Motor neuron (in vitro differentiated cells): ENCODE measurements around the gene RMND5A. TPM values are rescaled to one million over a fixed set of nuclear protein-coding genes. Genes with fewer than 3 reads are reported as not detected.
A peak's percentile ranks its signal among the peaks of the same experiment; 100 is the strongest.
"Not testable (repeated sequence)": the region's sequence is repeated elsewhere in the genome, so short reads cannot be mapped to it uniquely, and the experiment has no call there.

ENCODE experiments used
- ATAC-seq, 8 experiments: fragments of 200-7000 bp; cut with Tn5 transposase; replicated peaks in 6 of 8; 2 replicates each; pipeline ENCODE4 v1.8.0; 2021; ENCODE audit warnings: mild to moderate bottlenecking in 8 of 8, moderate library complexity in 8 of 8
- H3K27ac ChIP-seq, 2 donors: fragments of 250-450 bp; sonication (Bioruptor Pico); 2 replicates each; pipeline ENCODE4 v1.9.0; 2021; ENCODE audit warnings: antibody characterized with exemption in 2 of 2, mild to moderate bottlenecking in 2 of 2, moderate library complexity in 1 of 2
- H3K4me1 ChIP-seq, 2 donors: fragments of 250-450 bp; sonication (Bioruptor Pico); replicated peaks in 1 of 2; 2 replicates each; pipeline ENCODE4 v1.6.1; 2021; ENCODE audit warnings: antibody characterized with exemption in 2 of 2, mild to moderate bottlenecking in 2 of 2, moderate library complexity in 1 of 2
- H3K4me3 ChIP-seq, 5 donors: fragments of 250-450 bp; sonication (Bioruptor Pico); 2 replicates each; pipeline ENCODE4 v1.9.0; 2021; ENCODE audit warnings: antibody characterized with exemption in 5 of 5, mild to moderate bottlenecking in 5 of 5, moderate library complexity in 4 of 5
- WGBS, 10 experiments: fragments of 450-650 bp; shearing (Covaris generic); methylation state at CpG; one replicate each; pipeline ENCODE4 v1.0.0; 2022; 5-methylcytosine and 5-hydroxymethylcytosine counted together
- in situ Hi-C, 9 experiments: fragments of 400-800 bp; cut with MboI; loops; one replicate each; pipeline ENCODE4 v1.15.0; 2021; ENCODE audit warnings: low sequenced_read_pairs in 9 of 9, low pct_unique_long_range_greater_than_20kb in 2 of 9; ENCODE audit not compliant: unreplicated experiment in 9 of 9
- total RNA-seq, 8 experiments: library from RNA; unstranded; fragments of 300-600 nt; gene quantifications; 2 replicates each; pipeline versions ENCODE4 v1.2.3 to v1.2.4, GENCODE V29; 2022

The RMND5A gene, protein sequence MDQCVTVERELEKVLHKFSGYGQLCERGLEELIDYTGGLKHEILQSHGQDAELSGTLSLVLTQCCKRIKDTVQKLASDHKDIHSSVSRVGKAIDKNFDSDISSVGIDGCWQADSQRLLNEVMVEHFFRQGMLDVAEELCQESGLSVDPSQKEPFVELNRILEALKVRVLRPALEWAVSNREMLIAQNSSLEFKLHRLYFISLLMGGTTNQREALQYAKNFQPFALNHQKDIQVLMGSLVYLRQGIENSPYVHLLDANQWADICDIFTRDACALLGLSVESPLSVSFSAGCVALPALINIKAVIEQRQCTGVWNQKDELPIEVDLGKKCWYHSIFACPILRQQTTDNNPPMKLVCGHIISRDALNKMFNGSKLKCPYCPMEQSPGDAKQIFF
- total RNA-seq = 10 to 100 TPM; 23.5 to 55.5 (median 38.2) TPM

DNA sequence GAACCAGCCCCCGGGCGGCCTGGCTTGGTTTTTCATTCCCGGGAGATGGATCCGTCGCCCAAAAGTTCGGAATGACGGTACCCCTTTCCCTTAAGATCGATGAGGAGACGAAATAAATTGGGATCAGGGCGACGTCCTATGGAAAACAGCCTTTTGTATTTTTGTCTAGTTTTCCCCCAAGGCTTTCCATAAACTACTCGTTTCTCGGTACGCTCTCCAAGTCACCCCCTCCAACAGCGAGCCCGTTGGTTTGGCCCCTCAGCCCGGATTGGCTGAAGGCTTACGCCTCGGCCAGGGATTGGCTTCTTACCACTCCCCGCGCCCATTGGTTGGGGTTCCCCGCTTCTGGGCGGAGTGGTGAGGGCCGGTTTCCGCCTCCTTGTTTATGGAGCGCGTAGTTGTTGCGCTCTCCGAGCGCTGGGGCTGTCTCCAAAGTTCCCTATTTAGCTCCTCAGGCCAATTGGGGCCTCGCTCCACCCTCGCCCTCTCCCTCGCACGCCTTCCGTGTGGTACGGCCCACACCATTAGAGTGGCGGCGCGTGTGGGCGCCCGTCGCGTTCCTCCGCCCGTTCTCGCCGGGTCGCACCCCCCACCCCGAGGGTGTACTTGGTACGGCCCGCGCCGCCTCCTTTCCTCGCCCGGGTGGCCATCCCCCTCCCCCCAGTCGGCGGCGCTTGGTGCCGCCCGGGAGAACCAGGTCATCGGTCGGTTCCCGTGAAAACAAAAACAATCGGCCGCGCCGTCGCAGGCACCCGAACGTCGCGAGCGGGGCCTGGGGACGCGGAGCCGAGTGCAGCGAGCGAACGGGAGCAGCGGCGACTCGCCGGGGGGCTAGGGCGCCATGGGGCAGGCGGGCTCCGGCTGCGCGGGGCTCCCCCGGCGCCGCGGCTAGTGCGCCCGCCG, at the start of gene RMND5A:
Gene RMND5A (plus strand): TSS at position 655 of the 903 bp plus-strand sequence. CDS start 377 bp downstream, outside the sequence.
- not testable (repeated sequence) for H3K4me1 ChIP-seq
- Histone ChIP-seq H3K4me3 (peak within 1 kb of the TSS; percentile 63 to 99 (median 91)), H3K27ac (peak within 1 kb of the TSS; percentile 82 to 91)
- ATAC-seq = peak; percentile 87 to 95 (median 93)
- in situ Hi-C loops = loop anchor here in 1 of 9 experiments (25.0 kb wide), 1 partner anchor 158 kb away; the partner anchor contains the start of gene CHMP3
- no CpG with 5 or more reads among the region's 95 CpGs for WGBS, 10 experiments

DNA sequence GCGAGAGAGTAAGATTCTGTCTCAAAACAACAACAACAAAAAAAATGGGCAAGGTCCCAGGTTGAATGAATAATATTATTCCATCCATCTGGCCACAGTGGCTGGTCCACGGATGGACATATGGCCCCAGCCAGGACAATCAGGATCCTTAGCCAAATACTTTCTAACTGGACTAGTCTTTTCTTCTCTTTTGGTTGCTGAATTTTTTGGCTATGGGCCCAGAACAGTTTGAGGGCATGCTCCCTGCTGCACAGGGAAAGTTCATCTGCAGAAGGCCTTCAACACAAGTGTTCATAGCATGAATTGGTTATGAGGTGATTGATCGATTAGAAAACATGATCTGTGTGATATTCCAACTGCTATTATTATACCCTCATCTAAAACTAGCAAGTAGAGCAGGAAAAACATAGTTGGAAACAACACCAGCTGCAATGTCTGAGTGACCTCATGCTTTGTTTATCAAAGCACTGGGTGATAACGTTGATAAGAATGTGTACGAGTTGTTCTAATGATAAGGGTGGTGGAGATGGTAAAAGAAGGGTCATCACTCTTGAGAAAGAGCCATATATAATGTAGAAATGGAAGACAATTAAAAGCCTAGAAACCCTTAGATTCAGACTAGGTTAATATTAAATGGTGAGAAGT, 48.6 kb upstream of the RMND5A start:
- Histone ChIP-seq H3K27ac (no peak overlapping the region), H3K4me1 (no peaks in the 10 kb centered on the region), H3K4me3 (no peak overlapping the region)
- ATAC-seq = no peak
- in situ Hi-C loops = no loop called here
- 0 to 89% (median 73%) methylated on average over 2 to 5 of the region's 5 CpGs for WGBS, 10 experiments

- WGBS, 10 experiments = 0 to 100% (median 81%) methylated on average over 2 to 3 of the region's 3 CpGs
- in situ Hi-C loops = no loop called here
- H3K27ac ChIP-seq = no peak overlapping the region
- ATAC-seq = no peak
- no peak overlapping the region for H3K4me3 ChIP-seq
- no peaks in the 10 kb centered on the region for H3K4me1 ChIP-seq
These were observed 48.0 kb upstream of the RMND5A start for GRCh38 chr2:86672027-86672545.

- no peaks in the 10 kb centered on the region for H3K4me1 ChIP-seq
- no peak overlapping the region for H3K27ac ChIP-seq
- in situ Hi-C loops = no loop called here
- WGBS, 10 experiments = 17 to 100% (median 88%) methylated on average over 1 of the region's 1 CpG; no CpG with 5 or more reads in 6 of the 10 experiments
- H3K4me3 ChIP-seq = no peak overlapping the region
- no peak for ATAC-seq
These were observed 47.1 kb upstream of the RMND5A start for GRCh38 chr2:86673011-86673410.

- Histone ChIP-seq H3K4me3 (no peak overlapping the region), H3K27ac (no peak overlapping the region), H3K4me1 (no peaks in the 10 kb centered on the region)
- WGBS, 10 experiments = 20 to 100% (median 80%) methylated on average over 1 of the region's 1 CpG; no CpG with 5 or more reads in 6 of the 10 experiments
- in situ Hi-C loops = no loop called here
- ATAC-seq = no peak
These were observed 46.0 kb upstream of the RMND5A start for GRCh38 chr2:86673986-86674670.

DNA sequence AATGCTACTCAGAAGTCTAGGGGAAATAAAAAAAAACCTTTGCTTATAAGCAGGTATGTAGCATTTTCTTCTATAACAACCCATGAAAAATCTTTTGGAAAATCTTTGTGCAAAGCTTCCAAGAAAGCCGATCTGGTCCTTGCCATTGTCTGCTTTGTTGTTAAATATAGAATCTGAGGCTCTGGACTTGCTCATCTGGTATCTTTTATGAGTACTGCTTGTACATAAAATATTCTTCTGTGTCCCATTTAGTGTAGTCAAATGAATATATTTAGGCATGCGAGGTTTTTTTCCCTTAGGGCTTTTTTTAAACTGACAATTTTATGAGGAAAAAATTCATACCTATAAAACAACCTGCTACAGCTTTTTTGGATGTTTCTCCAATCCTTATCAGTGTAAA, 45.0 kb upstream of the RMND5A start:
- in situ Hi-C loops = no loop called here
- peak in 3 of 8 experiments; percentile 38 to 96 (median 63) for ATAC-seq
- 0 to 86% (median 71%) methylated on average over 2 of the region's 2 CpGs for WGBS, 10 experiments
- no peak overlapping the region for H3K4me3 ChIP-seq
- no peak overlapping the region for H3K27ac ChIP-seq
- H3K4me1 ChIP-seq = no peaks in the 10 kb centered on the region

- in situ Hi-C loops = no loop called here
- no peak overlapping the region for H3K27ac ChIP-seq
- H3K4me1 ChIP-seq = no peaks in the 10 kb centered on the region
- no peak overlapping the region for H3K4me3 ChIP-seq
- peak in 1 of 8 experiments; percentile 83 for ATAC-seq
- 29 to 100% (median 71%) methylated on average over 1 to 3 of the region's 3 CpGs; no CpG with 5 or more reads in 4 of the 10 experiments for WGBS, 10 experiments
These were observed 44.5 kb upstream of the RMND5A start for GRCh38 chr2:86675511-86676015.

- Histone ChIP-seq H3K4me3 (no peak overlapping the region), H3K4me1 (no peaks in the 10 kb centered on the region), H3K27ac (no peak overlapping the region)
- in situ Hi-C loops = no loop called here
- no peak for ATAC-seq
These were observed 42.3 kb upstream of the RMND5A start for GRCh38 chr2:86677816-86678215.

DNA sequence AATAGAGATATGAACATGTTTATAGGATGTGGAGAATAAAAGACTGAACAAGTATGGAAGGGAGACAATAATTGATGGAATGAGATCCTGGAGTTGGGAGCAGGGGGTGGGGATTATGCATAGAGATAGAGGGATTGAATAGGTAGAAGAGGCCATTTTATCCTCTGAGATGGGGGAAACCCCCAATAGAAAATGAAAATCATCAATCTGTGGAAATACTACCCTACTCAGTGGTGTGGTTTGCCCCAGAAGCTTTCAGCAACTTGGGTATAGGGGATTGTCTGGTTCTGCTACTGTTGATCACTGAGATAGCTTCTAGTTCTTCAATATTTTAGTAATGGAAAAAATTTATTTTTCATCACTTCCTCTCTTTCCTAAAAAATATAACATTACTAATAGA, 41.1 kb upstream of the RMND5A start:
- no peak overlapping the region for H3K4me3 ChIP-seq
- in situ Hi-C loops = no loop called here
- no peak for ATAC-seq
- H3K4me1 ChIP-seq = no peaks in the 10 kb centered on the region
- H3K27ac ChIP-seq = no peak overlapping the region

GRCh38 chr2:86685351-86685750, 34.7 kb upstream of the RMND5A start:
- Histone ChIP-seq H3K4me3 (no peak overlapping the region), H3K4me1 (no peaks in the 10 kb centered on the region), H3K27ac (no peak overlapping the region)
- no peak for ATAC-seq
- in situ Hi-C loops = no loop called here
- 21 to 90% (median 70%) methylated on average over 1 of the region's 1 CpG; no CpG with 5 or more reads in 2 of the 10 experiments for WGBS, 10 experiments

GRCh38 chr2:86686460-86686859, 33.6 kb upstream of the RMND5A start:
- WGBS, 10 experiments = 38 to 96% (median 76%) methylated on average over 3 to 5 of the region's 5 CpGs; no CpG with 5 or more reads in 1 of the 10 experiments
- in situ Hi-C loops = no loop called here
- ATAC-seq = no peak

DNA sequence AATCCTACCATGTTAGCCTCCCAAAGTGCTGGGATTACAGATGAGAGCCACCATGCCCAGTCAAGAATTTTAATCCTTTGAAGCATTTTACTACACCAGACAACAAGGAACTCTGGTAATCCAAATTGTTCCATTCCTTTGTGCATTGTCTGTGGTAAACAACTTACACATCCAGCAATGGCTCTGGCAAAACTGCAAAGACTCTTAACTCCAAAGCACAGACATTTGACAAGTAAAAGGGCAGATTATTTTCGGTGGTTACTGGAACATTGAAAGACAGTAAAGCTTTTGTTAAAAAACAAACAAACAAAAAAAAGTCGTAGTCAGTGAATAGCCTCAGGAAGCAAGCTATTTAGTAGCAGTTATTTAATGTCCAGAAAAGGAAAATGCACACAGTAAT, 33.2 kb upstream of the RMND5A start:
- in situ Hi-C loops = no loop called here
- no peak overlapping the region for H3K4me3 ChIP-seq
- no peaks in the 10 kb centered on the region for H3K4me1 ChIP-seq
- 24 to 87% (median 65%) methylated on average over 2 of the region's 2 CpGs; no CpG with 5 or more reads in 1 of the 10 experiments for WGBS, 10 experiments
- ATAC-seq = no peak
- no peak overlapping the region for H3K27ac ChIP-seq

More at GRCh38 chr2:86686460-86686859, 33.6 kb upstream of the RMND5A start:
- no peak overlapping the region for H3K27ac ChIP-seq
- no peak overlapping the region for H3K4me3 ChIP-seq
- H3K4me1 ChIP-seq = no peaks in the 10 kb centered on the region
